ENCODE results near the gene IL1RL2. TPM values are rescaled to one million over a fixed set of nuclear protein-coding genes. Genes with fewer than 3 reads are reported as not detected.

IL1RL2 gene
- total RNA-seq, 4 donors from 2014 or later, result 0.35 to 0.49 TPM; not detected in 2

DNA sequence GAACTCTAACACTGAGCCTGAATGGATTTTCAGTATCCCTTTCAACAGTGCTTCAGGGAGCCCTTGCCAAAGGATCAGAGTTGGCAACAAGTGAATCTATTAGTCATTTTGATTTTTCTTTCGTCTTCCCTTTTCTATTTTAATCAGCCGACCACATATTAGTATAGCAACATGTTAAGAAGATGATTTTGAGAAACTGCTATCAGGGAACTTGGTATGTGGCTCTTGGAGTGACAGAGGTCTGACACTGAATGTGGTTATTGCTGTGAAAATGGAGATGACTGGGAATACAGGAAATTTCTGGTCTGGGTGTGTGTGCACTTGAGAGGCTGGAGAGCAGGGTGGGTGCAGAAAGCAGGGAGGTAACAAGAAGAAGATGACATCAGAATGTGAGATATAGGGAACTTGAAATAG lies 95.9 kb downstream of the IL1RL2 start:
- Histone ChIP-seq H3K36me3 (no peaks in the 10 kb centered on the region), H3K27me3 (no peaks in the 10 kb centered on the region), H3K9me3 (no peaks in the 10 kb centered on the region), H3K27ac (no peak overlapping the region), H3K4me3 (no peak overlapping the region), H3K4me1 (no peaks in the 10 kb centered on the region)
- DNase-seq (no peak), ATAC-seq (no peak)
- intact Hi-C loops (cut with DNase I; ENCODE audit: low total_unique reads) (no loop called here), in situ Hi-C loops (cut with MboI; ENCODE audit: low sequenced_read_pairs in 4 of 4) (loop anchor here in 1 of 4 donors (25.0 kb wide), 1 partner anchor 155 kb away; no protein-coding TSS in a partner anchor)
- TF ChIP-seq, protein P1, sequence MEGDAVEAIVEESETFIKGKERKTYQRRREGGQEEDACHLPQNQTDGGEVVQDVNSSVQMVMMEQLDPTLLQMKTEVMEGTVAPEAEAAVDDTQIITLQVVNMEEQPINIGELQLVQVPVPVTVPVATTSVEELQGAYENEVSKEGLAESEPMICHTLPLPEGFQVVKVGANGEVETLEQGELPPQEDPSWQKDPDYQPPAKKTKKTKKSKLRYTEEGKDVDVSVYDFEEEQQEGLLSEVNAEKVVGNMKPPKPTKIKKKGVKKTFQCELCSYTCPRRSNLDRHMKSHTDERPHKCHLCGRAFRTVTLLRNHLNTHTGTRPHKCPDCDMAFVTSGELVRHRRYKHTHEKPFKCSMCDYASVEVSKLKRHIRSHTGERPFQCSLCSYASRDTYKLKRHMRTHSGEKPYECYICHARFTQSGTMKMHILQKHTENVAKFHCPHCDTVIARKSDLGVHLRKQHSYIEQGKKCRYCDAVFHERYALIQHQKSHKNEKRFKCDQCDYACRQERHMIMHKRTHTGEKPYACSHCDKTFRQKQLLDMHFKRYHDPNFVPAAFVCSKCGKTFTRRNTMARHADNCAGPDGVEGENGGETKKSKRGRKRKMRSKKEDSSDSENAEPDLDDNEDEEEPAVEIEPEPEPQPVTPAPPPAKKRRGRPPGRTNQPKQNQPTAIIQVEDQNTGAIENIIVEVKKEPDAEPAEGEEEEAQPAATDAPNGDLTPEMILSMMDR (IDR thresholded peaks at IDR 0.05 in 4 of 5, conservative IDR thresholded peaks at IDR 0.05 in 1 of 5), result no peak
- TF ChIP-seq POLR2A (IDR thresholded peaks at IDR 0.05), result no peak

DNA sequence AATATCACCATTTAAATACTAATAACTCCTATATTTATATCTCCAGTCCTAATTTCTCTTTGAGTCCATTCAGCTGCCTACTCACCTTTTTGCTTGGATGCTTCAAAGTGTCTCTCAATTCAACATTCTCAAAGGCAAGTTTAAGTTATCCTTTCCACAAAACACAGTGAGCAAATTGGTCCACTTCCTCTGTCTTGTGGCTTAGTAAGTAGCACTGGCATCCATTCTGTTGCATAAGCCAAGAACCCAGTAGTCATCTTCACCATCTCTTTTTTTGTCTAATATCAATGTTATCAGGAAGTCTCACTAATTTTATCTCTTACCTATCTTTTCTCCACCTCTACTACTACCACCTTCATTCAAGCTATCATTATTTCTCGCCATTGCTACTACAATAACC lies 97.2 kb downstream of the IL1RL2 start:
- no peaks in the 10 kb centered on the region for H3K36me3 ChIP-seq
- TF ChIP-seq, protein P1 (IDR thresholded peaks at IDR 0.05 in 4 of 5, conservative IDR thresholded peaks at IDR 0.05 in 1 of 5), result no peak
- H3K9me3 ChIP-seq, result no peaks in the 10 kb centered on the region
- intact Hi-C loops (cut with DNase I; ENCODE audit: low total_unique reads), result no loop called here
- in situ Hi-C loops (cut with MboI; ENCODE audit: low sequenced_read_pairs in 4 of 4), result loop anchor here in 1 of 4 donors (25.0 kb wide), 1 partner anchor 153 kb away; no protein-coding TSS in a partner anchor
- H3K27me3 ChIP-seq, result no peaks in the 10 kb centered on the region
- H3K4me3 ChIP-seq, result no peak overlapping the region
- no peak overlapping the region for H3K27ac ChIP-seq
- DNase-seq (no peak), ATAC-seq (no peak)
- no peaks in the 10 kb centered on the region for H3K4me1 ChIP-seq

DNA sequence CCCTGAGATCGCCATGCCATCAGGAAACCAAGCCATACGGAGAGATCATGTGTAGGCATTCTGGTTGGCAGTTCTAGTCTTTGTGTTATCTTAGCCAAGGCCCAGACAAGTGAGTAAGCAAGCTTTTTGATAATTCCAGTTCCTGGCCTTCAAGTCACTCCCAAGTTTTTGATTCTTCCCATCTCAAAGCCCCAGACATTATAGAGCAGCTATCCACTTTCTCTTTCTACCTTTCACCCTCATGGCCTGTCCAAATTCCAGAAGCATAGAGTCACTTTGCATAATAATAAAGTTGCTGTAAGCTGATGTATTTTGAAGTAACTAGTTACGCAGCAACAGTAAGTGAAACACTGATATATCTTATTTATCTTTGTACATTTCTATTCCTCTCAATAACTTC lies 97.8 kb downstream of the IL1RL2 start:
- in situ Hi-C loops (cut with MboI; ENCODE audit: low sequenced_read_pairs in 4 of 4), result loop anchor here in 1 of 4 donors (25.0 kb wide), 1 partner anchor 153 kb away; no protein-coding TSS in a partner anchor
- intact Hi-C loops (cut with DNase I; ENCODE audit: low total_unique reads), result no loop called here
- Histone ChIP-seq H3K4me1 (no peaks in the 10 kb centered on the region), H3K9me3 (no peaks in the 10 kb centered on the region), H3K27me3 (no peaks in the 10 kb centered on the region), H3K4me3 (no peak overlapping the region), H3K27ac (no peak overlapping the region), H3K36me3 (no peaks in the 10 kb centered on the region)
- ATAC-seq, result no peak
- no peak for TF ChIP-seq POLR2A (IDR thresholded peaks at IDR 0.05)
- TF ChIP-seq, protein P1 (IDR thresholded peaks at IDR 0.05 in 4 of 5, conservative IDR thresholded peaks at IDR 0.05 in 1 of 5), result no peak
- DNase-seq, result no peak

DNA sequence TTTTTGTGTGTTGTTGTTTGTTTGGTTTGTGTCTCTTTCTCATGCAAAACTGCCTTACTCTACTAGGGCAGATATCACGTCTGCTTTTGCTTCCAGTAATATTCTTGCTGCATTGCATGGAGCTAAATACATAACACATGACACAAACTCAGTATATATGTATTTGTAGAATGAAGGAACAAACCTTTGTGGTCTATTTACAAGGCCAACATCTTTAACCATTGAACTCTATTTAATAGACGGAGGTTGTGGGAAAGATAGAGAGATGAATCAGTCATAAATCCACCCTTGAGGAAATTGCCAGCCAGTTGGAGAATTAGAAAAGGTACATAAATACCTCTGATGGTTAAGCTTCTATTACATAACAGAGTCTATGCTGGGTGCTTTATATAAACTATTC lies 98.5 kb downstream of the IL1RL2 start:
- TF ChIP-seq POLR2A (IDR thresholded peaks at IDR 0.05), result no peak
- TF ChIP-seq, protein P1 (IDR thresholded peaks at IDR 0.05 in 4 of 5, conservative IDR thresholded peaks at IDR 0.05 in 1 of 5), result no peak
- in situ Hi-C loops (cut with MboI; ENCODE audit: low sequenced_read_pairs in 4 of 4), result loop anchor here in 1 of 4 donors (25.0 kb wide), 1 partner anchor 152 kb away; no protein-coding TSS in a partner anchor
- Histone ChIP-seq H3K36me3 (no peaks in the 10 kb centered on the region), H3K27ac (no peak overlapping the region), H3K27me3 (no peaks in the 10 kb centered on the region), H3K9me3 (no peaks in the 10 kb centered on the region), H3K4me1 (no peaks in the 10 kb centered on the region), H3K4me3 (no peak overlapping the region)
- DNase-seq (no peak), ATAC-seq (no peak)
- intact Hi-C loops (cut with DNase I; ENCODE audit: low total_unique reads), result no loop called here

DNA sequence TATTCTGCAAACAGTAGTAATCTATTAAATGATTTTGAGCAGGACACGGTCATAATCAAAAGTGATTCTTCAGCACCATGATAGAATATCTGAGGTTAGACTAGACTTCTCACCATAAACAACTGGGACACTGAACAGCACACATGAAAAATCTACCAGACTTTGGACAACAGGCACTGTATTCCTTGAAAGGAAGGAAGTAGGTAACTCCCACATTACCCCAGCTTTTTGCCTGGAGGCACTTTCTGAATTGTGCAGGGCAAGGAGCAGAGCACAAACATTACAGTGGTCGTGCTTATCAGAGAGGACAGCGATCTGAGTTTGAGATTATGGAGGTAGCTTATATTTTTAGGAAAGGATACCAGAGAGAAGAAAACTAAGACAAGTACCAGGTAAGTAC lies 99.2 kb downstream of the IL1RL2 start:
- intact Hi-C loops (cut with DNase I; ENCODE audit: low total_unique reads), result no loop called here
- ATAC-seq (no peak), DNase-seq (no peak)
- H3K27me3 ChIP-seq, result no peaks in the 10 kb centered on the region
- no peaks in the 10 kb centered on the region for H3K4me1 ChIP-seq
- no peak overlapping the region for H3K27ac ChIP-seq
- H3K36me3 ChIP-seq, result no peaks in the 10 kb centered on the region
- H3K4me3 ChIP-seq, result no peak overlapping the region
- no peaks in the 10 kb centered on the region for H3K9me3 ChIP-seq
- TF ChIP-seq, protein P1 (IDR thresholded peaks at IDR 0.05 in 4 of 5, conservative IDR thresholded peaks at IDR 0.05 in 1 of 5), result no peak
- TF ChIP-seq POLR2A (IDR thresholded peaks at IDR 0.05), result no peak
- in situ Hi-C loops (cut with MboI; ENCODE audit: low sequenced_read_pairs in 4 of 4), result loop anchor here in 1 of 4 donors (25.0 kb wide), 1 partner anchor 151 kb away; no protein-coding TSS in a partner anchor

Measured in gastrocnemius medialis (tissue), 4 donors.